Activated CD4-positive, alpha-beta T cell treated with anti-CD3 and anti-CD28 coated beads, Interleukin-2, Interleukin-4, amounts not matched to agents 100 ng/mL and 50 ng/mL, durations not matched to agents 16 hours and 8 hours (primary cell): Measurements from ENCODE around the gene CAPSL.
"Not testable (repeated sequence)": the region's sequence is repeated elsewhere in the genome, so short reads cannot be mapped to it uniquely, and the experiment has no call there.

Source experiments
- DNase-seq: peaks from one replicate; pipeline ENCODE4 v3.0.0-alpha.2; 2020; ENCODE audit warnings: low spot score

Gene CAPSL

GRCh38 chr5:35904443-35905132 is 33.8 kb downstream of the CAPSL start:
- DNase-seq = peak; percentile 83

- peak; percentile 77 for DNase-seq
Measured at GRCh38 chr5:35903631-35904203, 34.7 kb downstream of the CAPSL start.

- DNase-seq = peak; percentile 89
Measured at GRCh38 chr5:35902046-35902672, 36.3 kb downstream of the CAPSL start.

- no peak for DNase-seq
Measured at GRCh38 chr5:35900972-35901695, 37.3 kb downstream of the CAPSL start.

- DNase-seq = no peak
Measured at GRCh38 chr5:35899800-35900199, 38.6 kb downstream of the CAPSL start.

- DNase-seq = no peak
Measured at GRCh38 chr5:35898952-35899660, 39.3 kb downstream of the CAPSL start.

GRCh38 chr5:35894131-35894530 is 44.3 kb downstream of the CAPSL start:
- DNase-seq = no peak

GRCh38 chr5:35892799-35893198 is 45.6 kb downstream of the CAPSL start:
- not testable (repeated sequence) for DNase-seq

- DNase-seq = no peak
Measured at GRCh38 chr5:35890021-35891020, 48.1 kb downstream of the CAPSL start.

- no peak for DNase-seq
Measured at GRCh38 chr5:35887321-35888100, 50.9 kb downstream of the CAPSL start.

- no peak for DNase-seq
Measured at GRCh38 chr5:35886381-35886780, 52.0 kb downstream of the CAPSL start.

- DNase-seq = no peak
Measured at GRCh38 chr5:35884773-35885172, 53.6 kb downstream of the CAPSL start.

GRCh38 chr5:35884191-35884769 is 54.1 kb downstream of the CAPSL start:
- DNase-seq = peak; percentile 57

GRCh38 chr5:35881758-35882157 is 56.7 kb downstream of the CAPSL start:
- DNase-seq = no peak

- DNase-seq = no peak
Measured at GRCh38 chr5:35880156-35880555, 58.3 kb downstream of the CAPSL start.

- DNase-seq = no peak
Measured at GRCh38 chr5:35879649-35880048, 58.8 kb downstream of the CAPSL start.

- no peak for DNase-seq
Measured at GRCh38 chr5:35879096-35879495, 59.3 kb downstream of the CAPSL start.

- DNase-seq = no peak
Measured at GRCh38 chr5:35878079-35878478, 60.3 kb downstream of the CAPSL start.

GRCh38 chr5:35877655-35878054 is 60.8 kb downstream of the CAPSL start:
- DNase-seq = no peak

- DNase-seq = no peak
Measured at GRCh38 chr5:35876922-35877321, 61.5 kb downstream of the CAPSL start.
